ENCODE measurements around the gene GRIN1. TPM values are rescaled to one million over a fixed set of nuclear protein-coding genes. Genes with fewer than 3 reads are reported as not detected.

GRIN1 gene
- total and polyA plus RNA-seq, 2 donors (not counting 1 experiment from before 2014, with no cell fraction given) = 0.04 TPM; not detected in 1

GRCh38 chr9:137147091-137147792 lies 8.3 kb downstream of the GRIN1 start:
- intact Hi-C loops (cut with micrococcal nuclease) = no loop called here
- no peak overlapping the region for H3K4me2 ChIP-seq (replicated peaks; ENCODE audit: low read depth, low read length, poor library complexity, severe bottlenecking)
- ChIA-PET POLR2A (interaction anchor here (0.6 kb wide), 1 partner anchor 20 kb away, joined by 4 read pairs; no protein-coding TSS in a partner anchor), CTCF (no interaction called here)
- H2AFZ ChIP-seq (ENCODE audit: insufficient read depth, low read depth, low read length, poor library complexity, severe bottlenecking) = no peak overlapping the region
- no peak for TF ChIP-seq CTCF (IDR thresholded peaks at IDR 0.05)
- TF ChIP-seq EZH2 (IDR thresholded peaks at IDR 0.05; ENCODE audit: borderline replicate concordance, insufficient read depth, low read depth, low read length, poor library complexity, severe bottlenecking) = no peak
- peak overlapping the region; percentile 78 for H3K27ac Mint-ChIP-seq
- DNase-seq (no peak), ATAC-seq (ENCODE audit: low read depth) (no peak)
- H3K4me1 Mint-ChIP-seq = peaks cover 7% of the 10 kb centered on the region
- H3K36me3 ChIP-seq (replicated peaks in 1 of 2; ENCODE audit: control extremely low read depth in 1 of 2, control insufficient read depth in 1 of 2, extremely low read depth in 1 of 2, insufficient read depth in 2 of 2, low read length in 1 of 2) = no peaks in the 10 kb centered on the region
- 91% methylated on average over 22 of the region's 26 CpGs for WGBS (ENCODE audit: insufficient coverage)
- H3K27me3 Mint-ChIP-seq = peaks cover 19% of the 10 kb centered on the region
- peaks cover 0 to 21% (median 0%) of the 10 kb centered on the region in 3 donors for H3K9me3 ChIP-seq (ENCODE audit: control extremely low read depth in 1 of 3, control insufficient read depth in 2 of 3, insufficient read depth in 1 of 3, low read length in 2 of 3)
- H3K27ac ChIP-seq (ENCODE audit: low read length in 2 of 2) = no peak overlapping the region
- no peaks in the 10 kb centered on the region for H3K79me2 ChIP-seq (ENCODE audit: control insufficient read depth, insufficient read depth, low read length)
- peaks cover 0 to 32% (median 2%) of the 10 kb centered on the region in 4 experiments for H3K27me3 ChIP-seq (replicated peaks in 1 of 4; ENCODE audit: control extremely low read depth in 1 of 4, control insufficient read depth in 3 of 4, insufficient read depth in 4 of 4, low read length in 3 of 4)
- no peaks in the 10 kb centered on the region for H3K9me3 Mint-ChIP-seq (ENCODE audit: insufficient read depth)
- peaks cover 0 to 13% of the 10 kb centered on the region in 2 donors for H3K4me1 ChIP-seq (ENCODE audit: control insufficient read depth in 2 of 2, insufficient read depth in 2 of 2, low read length in 2 of 2)
- H3K4me3 ChIP-seq (ENCODE audit: control extremely low read depth in 1 of 5, extremely low read depth in 1 of 5, insufficient read depth in 1 of 5, low read depth in 2 of 5, low read length in 4 of 5) = no peak overlapping the region
- H4K20me1 ChIP-seq (ENCODE audit: control insufficient read depth, insufficient read depth, low read length, poor library complexity, severe bottlenecking) = no peaks in the 10 kb centered on the region
- no peak overlapping the region for H3K9ac ChIP-seq (ENCODE audit: low read length)
- no peak overlapping the region for H3K4me3 Mint-ChIP-seq

- DNase-seq (no peak), ATAC-seq (ENCODE audit: low read depth) (no peak)
- no peak overlapping the region for H2AFZ ChIP-seq (ENCODE audit: insufficient read depth, low read depth, low read length, poor library complexity, severe bottlenecking)
- H3K4me3 ChIP-seq (ENCODE audit: control extremely low read depth in 1 of 5, extremely low read depth in 1 of 5, insufficient read depth in 1 of 5, low read depth in 2 of 5, low read length in 4 of 5) = no peak overlapping the region
- H3K9ac ChIP-seq (ENCODE audit: low read length) = no peak overlapping the region
- H4K20me1 ChIP-seq (ENCODE audit: control insufficient read depth, insufficient read depth, low read length, poor library complexity, severe bottlenecking) = no peaks in the 10 kb centered on the region
- Mint-ChIP-seq H3K4me3 (no peak overlapping the region), H3K27me3 (peaks cover 16% of the 10 kb centered on the region), H3K9me3 (ENCODE audit: insufficient read depth) (no peaks in the 10 kb centered on the region), H3K4me1 (peaks cover 7% of the 10 kb centered on the region), H3K27ac (no peak overlapping the region)
- peaks cover 0 to 25% (median 0%) of the 10 kb centered on the region in 3 donors for H3K9me3 ChIP-seq (ENCODE audit: control extremely low read depth in 1 of 3, control insufficient read depth in 2 of 3, insufficient read depth in 1 of 3, low read length in 2 of 3)
- no peaks in the 10 kb centered on the region for H3K79me2 ChIP-seq (ENCODE audit: control insufficient read depth, insufficient read depth, low read length)
- H3K36me3 ChIP-seq (replicated peaks in 1 of 2; ENCODE audit: control extremely low read depth in 1 of 2, control insufficient read depth in 1 of 2, extremely low read depth in 1 of 2, insufficient read depth in 2 of 2, low read length in 1 of 2) = no peaks in the 10 kb centered on the region
- no peak overlapping the region for H3K27ac ChIP-seq (ENCODE audit: low read length in 2 of 2)
- H3K4me2 ChIP-seq (replicated peaks; ENCODE audit: low read depth, low read length, poor library complexity, severe bottlenecking) = no peak overlapping the region
- 55% methylated on average over 7 of the region's 24 CpGs for WGBS (ENCODE audit: insufficient coverage)
- no peak for TF ChIP-seq EZH2 (IDR thresholded peaks at IDR 0.05; ENCODE audit: borderline replicate concordance, insufficient read depth, low read depth, low read length, poor library complexity, severe bottlenecking)
- no peak for TF ChIP-seq CTCF (IDR thresholded peaks at IDR 0.05)
- CTCF ChIA-PET = no interaction called here
- H3K4me1 ChIP-seq (ENCODE audit: control insufficient read depth in 2 of 2, insufficient read depth in 2 of 2, low read length in 2 of 2) = peaks cover 0 to 13% of the 10 kb centered on the region in 2 donors
- intact Hi-C loops (cut with micrococcal nuclease) = no loop called here
- POLR2A ChIA-PET = no interaction called here
- peaks cover 0 to 26% (median 0%) of the 10 kb centered on the region in 4 experiments for H3K27me3 ChIP-seq (replicated peaks in 1 of 4; ENCODE audit: control extremely low read depth in 1 of 4, control insufficient read depth in 3 of 4, insufficient read depth in 4 of 4, low read length in 3 of 4)
Observed at GRCh38 chr9:137147793-137148160, 8.8 kb downstream of the GRIN1 start.
